NCI-H524 (cell line): ENCODE measurements around the gene HJURP.

ENCODE experiments used
- DNase-seq, 2 experiments: peaks; one replicate each; lab custom pipeline; 2025; lab: John Stamatoyannopoulos, UW

Gene HJURP

DNA sequence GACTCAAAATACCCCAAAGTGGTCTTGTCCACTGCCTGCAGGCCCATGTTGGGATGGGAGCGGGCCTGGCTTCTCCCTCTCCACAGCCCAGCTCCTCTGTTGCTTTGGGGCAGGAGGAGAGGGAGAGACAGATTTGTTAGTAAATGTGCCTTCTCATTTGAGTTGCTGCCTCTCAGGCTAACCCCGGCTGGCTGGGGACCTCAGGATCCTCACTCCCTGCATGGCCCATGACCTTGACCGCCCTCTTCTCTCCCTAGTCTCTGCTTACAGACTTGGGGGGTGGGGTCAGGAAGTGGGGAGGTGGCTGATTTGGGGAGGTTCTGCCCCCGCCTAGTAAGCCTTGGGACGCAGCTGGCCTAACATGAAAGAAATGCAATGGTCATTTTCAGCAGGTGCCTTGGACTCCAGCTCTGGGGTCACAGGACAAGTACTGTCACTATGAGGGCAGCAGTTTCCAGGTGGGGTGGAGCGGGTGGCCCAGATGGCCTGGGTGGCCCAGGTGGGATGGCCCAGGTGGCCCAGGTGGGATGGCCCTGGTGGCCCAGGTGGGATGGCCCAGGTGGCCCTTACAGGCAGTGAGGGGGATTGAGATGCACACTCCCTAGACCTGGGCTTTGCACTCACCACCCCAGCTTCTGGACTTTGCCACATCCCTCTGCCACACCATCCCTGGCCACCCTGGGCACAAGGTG, 24.1 kb downstream of the HJURP start:
- DNase-seq, result no peak

DNA sequence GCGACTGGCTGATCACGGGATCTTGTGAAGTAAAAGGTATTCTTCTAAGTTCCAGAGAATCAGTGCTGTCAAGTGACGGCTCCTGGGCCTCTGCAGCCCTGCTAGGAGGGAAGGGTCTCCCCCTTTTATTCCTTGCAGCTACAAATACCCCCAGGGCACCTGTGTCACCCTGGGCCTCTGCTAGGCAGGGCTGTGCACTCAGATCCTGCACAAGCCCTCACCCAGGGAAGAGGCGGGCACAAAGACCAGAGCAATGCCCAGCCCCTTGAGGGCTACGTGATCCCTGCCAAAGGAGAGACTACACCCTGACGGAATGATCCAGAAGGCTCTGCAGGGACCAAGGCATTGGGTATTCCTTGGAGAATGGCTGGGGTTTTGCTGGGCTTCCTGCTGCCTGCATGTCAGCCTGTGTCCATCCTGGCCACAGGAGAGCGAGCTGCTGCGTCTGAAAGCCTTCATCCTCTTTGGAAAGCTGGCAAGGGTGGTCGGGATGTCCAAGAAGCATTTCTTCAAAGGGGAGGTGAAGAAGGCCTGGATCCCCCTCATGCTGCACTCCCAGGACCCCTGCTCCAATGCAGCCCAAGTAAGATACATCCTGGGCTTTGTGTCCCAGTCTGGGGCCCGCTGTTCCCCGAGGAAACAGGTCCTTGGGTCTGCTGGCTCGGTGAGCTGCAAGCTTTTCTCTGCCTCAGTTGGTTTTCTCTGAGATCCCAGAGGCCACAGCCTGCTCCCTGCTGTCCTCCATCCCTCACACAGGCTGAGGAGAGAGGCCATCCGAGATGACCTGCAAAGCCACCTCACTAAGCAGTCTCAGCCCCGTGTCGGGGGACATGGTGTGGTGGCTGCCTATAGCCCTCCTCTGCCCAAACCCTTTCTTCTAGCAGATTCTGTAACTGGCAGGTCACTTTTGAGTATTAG, 24.9 kb downstream of the HJURP start:
- DNase-seq, result no peak

DNA sequence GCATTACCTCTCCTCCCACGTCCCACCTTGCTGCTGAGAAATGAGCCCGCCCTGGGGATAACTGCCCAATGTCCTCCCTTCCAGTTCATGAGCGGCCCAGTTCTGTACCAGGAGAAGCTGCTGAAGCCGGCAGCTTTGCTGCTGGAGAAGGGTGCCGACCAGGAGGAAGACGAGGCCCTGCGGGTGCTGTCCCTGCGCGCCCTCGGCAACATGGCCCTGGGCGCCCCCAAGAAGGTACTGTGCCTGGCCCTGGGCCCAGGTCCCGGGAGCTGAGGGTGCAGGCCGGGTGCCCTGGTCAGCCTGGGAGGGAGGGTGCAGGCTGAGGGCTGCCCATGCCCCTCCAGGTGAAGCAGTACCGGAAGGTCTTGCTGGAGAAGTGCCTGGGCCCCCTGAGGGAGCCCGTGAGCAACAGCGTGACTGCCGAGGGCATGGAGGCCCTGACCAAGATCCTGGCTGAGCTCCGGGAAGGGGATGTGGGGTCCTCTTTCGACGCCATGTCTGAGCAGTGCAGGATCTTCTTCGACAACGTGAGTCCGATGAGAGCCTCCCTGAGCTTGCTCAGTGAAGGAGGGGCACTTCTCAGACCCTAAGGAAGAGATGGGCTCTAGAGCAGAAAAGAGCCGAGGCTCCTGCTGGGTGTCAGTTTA, 25.7 kb downstream of the HJURP start:
- no peak for DNase-seq

DNA sequence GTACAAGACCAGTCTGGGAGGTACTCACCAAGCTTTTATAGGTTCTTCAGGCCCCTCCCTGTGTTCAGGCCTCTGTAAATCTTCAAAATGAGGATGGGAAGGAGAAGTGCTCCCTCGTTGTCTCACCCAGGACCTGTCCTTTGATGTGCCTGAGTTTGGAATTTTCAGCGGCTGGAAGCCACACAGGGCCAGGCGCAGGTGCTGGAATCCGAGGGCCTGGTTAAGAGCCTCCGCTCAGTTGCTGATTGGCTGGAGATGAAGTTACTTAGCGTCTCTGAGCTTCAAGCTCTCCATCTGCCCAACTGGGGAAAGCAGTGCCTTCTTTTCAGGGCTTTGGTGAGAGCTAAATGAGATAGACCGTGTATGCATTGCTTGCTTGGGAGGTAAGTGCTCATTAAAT, 30.0 kb downstream of the HJURP start:
- DNase-seq, result no peak

DNA sequence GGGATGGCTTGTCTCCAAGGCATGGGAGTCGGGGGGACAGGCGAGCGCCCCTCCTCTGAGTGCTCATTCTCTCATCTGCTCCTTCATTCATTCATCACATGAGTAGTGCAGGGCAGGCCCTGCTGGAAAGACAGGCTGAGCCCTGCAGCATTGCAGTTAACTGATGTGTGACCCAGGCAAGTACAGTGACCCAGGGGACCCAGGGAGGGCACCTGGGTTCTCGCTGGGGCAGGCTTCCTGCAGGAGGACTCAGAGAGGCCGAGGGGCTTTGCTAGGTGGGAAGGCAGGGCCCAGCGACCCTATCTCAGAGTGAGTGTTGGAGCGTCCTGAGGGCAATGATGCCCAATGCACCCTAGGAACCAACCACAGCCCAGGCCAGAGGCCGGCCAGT, 30.6 kb downstream of the HJURP start:
- DNase-seq, result no peak

DNA sequence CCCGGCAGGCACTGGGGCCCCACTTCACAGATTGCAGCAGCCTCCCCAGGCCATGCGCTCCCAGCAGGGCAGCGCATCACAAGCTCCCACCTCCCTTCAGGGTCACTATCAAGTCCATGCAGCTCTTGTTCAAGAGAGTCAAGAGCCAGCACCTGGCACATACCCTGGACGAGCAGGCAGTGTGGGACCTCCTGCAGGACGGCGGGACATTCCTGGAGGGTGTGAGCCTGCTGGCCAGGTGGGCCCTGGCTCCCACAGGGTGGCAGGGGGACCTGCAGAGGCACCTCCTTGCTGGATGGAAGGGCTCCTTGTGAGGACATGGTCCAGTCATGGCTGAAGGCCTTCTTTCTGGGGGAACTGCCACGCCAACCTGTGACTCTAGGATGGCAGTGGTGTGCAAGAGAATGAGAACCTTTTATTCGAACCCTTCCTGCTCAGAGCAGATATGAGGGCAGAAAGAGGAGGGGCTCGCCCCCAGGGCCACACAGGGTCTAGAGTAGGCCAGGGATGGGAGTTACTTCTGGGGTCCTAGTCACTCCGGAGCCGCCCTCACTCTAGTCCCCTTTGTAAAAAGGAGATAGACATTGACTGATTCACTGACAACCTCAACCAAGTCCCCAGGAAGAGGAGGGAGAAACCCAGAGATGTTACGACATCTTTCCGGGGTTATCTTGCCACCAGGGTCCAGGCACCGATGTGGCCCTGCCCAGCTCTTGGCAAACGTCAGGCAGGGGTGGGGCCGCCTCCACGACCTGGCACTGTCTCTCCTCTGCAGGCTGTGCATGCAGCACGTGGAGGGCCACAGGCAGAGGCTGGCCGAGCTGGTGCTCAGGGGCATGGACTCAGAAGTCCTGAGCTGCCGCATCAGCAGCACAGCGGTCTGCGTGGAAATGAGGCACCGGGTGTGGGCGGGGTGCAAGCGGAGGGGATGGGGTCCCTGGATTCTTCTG, 31.3 kb downstream of the HJURP start:
- no peak for DNase-seq

DNA sequence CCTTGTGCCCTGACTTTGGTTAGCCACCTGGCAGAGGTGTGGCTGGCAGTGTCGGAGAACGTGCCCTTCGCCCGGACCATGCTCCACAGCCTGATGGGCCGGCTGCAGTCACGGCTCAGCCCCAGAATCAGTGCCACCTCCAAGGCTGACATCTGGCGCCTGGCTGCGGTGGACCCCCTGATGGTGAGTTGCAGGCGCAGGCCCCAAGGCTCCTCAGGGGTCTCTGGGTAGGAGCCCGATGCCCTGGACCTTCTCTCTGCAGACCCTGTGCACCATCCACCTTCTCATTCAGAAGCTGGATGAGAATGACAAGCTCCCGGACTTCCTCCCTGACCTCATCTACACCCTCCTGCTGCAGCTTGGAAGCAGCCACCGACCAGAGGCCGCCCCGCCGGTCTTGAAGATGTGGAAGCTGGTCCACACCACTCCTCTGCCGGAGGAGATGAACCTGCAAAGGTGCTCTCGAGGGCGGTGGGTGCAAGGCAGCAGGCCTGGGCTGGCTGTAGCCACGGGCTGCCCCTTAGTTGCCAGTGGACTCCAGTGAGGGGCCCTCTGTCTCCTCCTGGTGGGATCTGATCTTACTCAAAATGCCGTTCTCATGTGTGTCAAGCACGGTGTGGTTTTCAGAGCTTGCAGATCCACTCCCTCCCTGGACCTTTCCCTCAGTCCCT, 32.1 kb downstream of the HJURP start:
- DNase-seq, result no peak

DNA sequence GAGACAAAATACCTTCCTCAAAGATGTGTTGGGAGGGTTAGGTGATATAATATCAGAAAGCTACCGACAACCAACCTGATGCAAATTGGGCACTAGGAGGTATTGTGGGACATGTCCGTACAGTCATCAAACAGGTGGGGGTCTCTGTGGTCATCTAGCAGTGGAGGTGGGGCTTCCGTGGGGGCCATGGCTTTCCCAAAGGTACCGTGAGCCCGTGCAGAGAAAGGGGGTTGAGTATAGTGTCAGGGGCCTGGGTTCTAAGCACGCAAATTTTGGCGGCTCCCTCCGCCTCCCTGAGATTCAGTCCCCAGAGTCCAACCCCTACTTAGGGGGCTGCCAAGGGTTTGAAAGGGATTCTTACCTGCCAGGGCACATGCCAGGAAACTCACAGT, 32.6 kb downstream of the HJURP start:
- DNase-seq, result no peak

DNA sequence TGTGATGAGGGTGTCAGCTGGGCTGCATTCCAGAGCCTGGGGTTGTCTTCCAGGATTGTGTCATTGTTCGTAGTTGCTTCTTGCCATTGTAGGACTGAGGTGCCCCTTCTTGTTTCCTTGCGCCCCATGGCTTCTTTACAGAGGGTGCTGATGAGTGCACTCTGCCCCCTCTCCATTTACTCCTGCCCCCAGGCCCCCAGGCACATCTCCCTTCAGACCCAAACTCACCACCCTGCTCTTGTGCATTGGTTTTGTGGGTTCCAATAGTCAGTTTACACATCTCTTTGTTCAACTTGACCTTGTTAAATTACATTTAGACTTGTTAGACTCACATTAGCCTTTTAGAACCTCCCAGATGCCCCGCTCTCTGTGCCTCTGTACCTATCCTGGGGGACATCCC, 33.1 kb downstream of the HJURP start:
- no peak for DNase-seq

DNA sequence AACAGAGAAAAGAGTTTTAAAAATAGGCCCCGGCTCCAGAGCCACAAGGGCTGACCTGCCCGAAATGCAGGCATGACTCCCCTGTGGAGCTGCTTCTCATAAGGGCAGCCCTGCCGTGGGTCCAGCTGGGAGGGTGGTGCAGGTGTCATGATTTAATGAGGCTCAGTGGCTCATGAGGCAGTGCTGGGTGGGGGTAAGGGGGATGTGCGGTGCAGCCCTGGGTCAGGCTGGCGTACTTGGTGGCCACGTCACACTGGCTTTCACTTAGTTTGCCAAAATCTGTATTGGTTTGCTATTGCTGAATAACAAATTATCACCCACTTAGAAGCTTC, 33.6 kb downstream of the HJURP start:
- DNase-seq, result no peak

DNA sequence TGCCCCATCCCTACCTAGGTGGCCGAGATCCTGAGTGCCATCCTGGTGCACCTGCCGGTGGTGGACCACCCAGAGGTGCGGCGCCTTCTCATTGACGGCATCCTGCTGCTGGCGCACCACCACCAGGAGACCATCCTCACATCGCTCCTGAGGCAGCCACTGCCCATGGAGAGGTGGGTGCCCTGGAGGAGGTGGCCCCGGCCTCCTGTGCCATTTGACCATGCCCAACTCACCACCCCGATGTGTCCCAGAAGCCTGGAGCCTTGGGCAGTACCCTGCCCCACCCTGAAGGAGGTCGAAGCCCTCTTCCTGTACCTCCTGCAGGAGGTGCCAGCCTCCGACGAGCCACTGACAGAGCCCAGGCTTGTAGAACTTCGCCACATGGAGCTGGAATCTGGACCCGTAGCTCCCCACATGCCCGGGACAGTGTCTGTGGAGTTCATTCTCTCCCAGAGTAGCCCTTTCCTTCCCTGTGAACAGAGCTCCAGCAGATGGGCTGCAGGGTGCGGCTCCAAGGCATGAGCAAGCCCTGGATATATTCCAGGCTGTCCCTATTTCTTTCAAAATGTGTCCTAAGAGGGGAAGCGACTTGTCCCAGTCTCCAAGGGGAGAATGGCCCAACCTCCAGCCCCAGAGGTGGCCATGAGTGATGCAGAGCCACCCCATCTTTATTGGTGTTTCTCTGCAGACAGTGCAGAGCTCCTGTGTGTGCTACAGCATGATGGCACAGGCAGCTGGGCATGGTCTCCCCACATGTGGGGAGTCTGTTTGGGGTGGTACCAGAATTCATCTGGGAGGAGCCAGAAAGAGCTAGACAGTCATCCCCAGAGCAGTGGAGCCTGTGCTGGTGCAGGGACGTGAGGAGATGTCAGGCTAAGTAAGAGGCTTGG, 34.2 kb downstream of the HJURP start:
- no peak for DNase-seq

DNA sequence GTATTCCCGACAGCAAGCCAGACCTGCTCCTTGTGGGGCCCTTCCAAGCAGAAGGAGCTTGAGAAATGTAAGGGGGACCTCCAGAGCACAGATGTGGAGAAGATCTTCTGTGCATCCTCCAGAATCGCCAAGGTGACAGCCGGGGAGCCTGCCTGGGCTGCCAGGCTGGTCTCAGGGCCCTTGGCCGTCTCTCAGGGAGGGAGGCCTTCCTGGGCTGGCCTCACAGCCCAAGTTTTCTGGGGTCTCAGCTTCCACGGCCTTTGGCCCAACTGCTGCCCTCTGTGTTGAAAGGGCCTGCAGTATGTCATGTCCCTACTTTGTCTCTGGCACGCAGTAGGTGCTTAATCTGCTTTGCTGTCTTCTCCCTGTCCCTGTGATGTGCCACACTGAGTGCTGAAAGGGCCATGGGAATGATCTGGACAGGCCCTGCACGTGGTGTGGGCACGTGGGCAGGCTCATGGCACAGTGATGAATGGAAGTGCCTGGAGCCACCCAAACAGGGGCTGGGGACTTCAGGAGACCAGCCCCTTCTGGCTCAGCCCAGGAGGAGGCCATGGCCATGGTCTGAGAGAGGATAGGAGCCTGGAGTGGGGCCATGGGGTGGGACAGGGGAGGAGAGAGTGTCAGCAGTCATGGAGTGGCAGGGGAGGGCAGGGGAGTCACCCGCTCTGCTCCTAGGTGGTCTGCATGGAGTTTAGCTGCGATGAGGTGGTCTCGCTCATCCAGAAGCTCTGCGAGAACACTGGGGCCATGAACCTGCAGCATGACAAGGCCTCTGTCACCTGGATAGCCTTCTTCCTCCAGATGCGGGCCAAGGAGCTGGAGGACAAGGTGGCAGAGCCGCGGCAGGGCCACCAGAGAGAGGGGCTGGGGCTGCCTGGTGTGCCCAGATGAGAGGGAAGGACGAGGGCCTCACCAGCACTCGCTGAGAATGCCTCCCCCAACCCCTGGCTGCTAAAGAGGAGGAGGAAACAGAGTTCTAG, 35.4 kb downstream of the HJURP start:
- DNase-seq, result no peak

DNA sequence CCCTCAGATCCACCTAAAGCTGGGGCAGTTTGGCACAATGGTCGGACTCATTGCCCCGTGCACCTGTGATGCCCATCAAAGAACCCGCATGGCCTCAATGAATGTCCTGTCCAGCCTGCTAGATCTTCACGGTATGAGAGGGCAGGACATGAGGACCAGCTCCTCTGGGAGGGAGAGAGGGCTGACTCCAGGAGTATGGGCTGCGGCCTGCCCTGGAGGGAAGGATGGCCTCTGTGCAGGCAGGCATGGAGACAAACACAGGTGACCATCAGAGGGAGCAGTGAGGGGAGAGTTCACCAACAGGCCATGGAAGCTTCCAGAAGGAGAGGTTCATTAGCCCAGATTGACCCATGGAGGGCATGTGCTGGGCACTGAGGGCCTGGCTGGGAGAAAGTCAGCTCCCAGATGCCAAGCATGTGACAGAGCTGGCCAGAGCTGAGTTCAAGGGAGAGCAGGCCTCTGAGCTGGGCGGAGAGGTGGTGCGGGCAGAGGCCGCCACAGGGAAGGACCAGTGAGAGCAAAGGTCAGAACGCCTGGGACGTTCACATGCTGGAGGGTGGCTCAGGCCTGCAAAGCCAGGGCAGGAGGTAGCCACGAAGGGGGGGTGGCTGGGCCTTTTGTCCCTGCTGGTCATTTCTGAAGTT, 36.2 kb downstream of the HJURP start:
- DNase-seq, result no peak

DNA sequence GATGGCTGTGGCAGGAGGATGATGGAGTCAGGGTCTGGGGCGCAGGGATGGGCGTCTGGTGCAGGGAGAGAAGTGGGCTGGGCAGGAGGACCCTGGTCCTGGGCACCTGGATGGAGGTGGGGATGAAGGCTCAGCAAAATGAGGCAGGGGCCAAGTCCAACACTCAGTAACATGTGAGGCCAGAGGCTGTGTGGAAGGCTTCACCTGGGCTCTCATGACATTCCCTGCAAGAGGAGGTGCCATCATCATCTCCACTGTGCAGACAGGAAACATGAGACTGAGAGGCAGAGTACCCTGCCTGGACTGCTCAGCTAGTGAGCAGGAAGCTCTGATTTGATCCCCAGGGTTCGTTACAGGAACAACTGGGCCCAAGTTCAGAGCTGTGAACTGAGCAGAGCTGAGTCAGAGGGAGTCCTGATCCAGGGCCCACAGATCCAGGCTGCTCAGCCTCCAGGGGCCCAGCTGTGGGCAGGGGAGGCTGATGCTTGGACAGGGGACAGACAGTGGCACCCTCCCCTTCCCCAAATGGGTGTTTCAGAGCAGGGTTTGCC, 36.9 kb downstream of the HJURP start:
- no peak for DNase-seq

DNA sequence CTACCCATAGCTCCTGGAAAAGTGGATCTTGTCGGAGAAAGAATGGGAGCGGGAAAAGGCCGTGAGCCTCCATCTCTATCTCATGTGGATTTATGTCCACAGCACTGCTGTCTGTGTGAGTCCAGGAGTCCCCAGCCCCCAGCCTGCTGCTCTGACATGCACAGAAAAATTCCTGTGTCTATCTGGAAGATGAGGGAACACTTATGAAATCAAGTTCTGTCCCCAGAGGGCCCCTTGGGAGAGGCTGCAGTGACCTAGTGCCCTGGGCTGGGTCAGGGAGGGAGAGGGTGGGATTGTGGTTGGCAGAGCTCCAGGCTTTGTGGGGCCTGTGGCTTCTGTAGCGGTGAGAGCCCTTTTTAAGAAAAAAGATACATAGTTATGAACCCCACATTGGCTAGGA, 37.6 kb downstream of the HJURP start:
- no peak for DNase-seq

DNA sequence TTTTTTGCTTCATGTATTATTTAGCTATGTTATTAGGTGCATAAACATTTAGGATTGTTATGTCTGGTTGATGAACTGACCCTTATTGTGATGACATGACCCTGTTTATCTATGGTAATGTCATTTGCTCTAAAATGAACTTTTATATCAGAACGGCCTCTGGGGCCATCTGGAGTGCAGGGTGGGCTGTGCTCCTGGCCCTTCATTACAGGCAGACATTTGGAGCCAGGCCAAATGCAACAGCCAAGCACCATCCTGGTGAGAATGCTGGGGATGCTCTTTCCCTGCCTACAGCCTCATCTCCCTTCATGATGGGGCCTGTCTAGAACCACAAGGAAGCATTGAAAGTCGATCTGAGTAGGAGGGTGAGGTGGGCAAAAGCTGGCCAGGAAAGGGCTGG, 38.0 kb downstream of the HJURP start:
- DNase-seq, result peak; percentile 12 to 66

DNA sequence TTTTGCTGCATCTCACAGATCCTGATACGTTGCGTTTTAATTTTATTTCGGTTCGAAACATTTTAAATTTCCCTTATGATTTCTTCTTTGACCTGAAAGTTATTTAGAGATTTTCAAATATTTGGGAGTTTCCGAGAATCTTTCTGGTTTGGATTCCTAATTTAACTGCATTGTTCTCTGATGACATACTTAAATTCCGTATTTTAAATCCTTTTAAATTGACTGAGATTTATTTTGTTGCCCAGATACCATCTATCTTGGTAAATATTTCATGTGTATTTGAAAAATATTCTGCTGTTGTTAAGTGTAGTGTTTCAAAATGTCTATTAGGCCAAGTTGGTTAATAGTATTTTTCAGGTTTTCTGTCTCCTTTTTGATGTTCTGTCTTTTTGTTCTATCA, 38.5 kb downstream of the HJURP start:
- DNase-seq, result no peak
